ENCODE data around the gene FNDC3A.

GRCh38 chr13:49256841-49257240 is 281.1 kb downstream of the FNDC3A start:
- TF ChIP-seq CTCF (IDR thresholded peaks at IDR 0.05) (no peak), POLR2A (IDR thresholded peaks at IDR 0.05) (no peak)

All from heart left ventricle (tissue), 13 donors.